Keratinocyte (primary cell): Measurements from ENCODE around the gene KIZ. TPM values are rescaled to one million over a fixed set of nuclear protein-coding genes. Genes with fewer than 3 reads are reported as not detected.

ENCODE experiments used
- DNase-seq: peaks from one replicate; pipeline ENCODE4 v3.0.0-alpha.2; 2011; ENCODE audit warnings: low read depth, missing footprints, low spot score
- FAIRE-seq: peaks from 2 replicates; lab custom pipeline; 2011; peaks lifted over from hg19 to GRCh38; lab: Jason Lieb, UNC
- H2AFZ ChIP-seq: 2 replicates; pipeline ENCODE4 v1.6.0; 2012; ENCODE audit warnings: low read length, control low read depth, inconsistent platforms; ENCODE audit not compliant: control insufficient read depth
- H3K27ac ChIP-seq: 2 replicates; pipeline ENCODE4 v1.5.1; 2011; ENCODE audit warnings: low read length; ENCODE audit not compliant: control insufficient read depth, insufficient read depth
- H3K27me3 ChIP-seq: 3 replicates; pipeline ENCODE4 v1.6.0; 2011; ENCODE audit warnings: low read length; ENCODE audit not compliant: control insufficient read depth, insufficient read depth; ENCODE audit errors: extremely low read depth
- H3K36me3 ChIP-seq, 2 experiments: 2 replicates in 1 of 2; 3 replicates in 1 of 2; pipeline ENCODE4 v1.5.1; 2011; ENCODE audit warnings: low read length in 2 of 2, mild to moderate bottlenecking in 1 of 2; ENCODE audit not compliant: control insufficient read depth in 2 of 2, insufficient read depth in 2 of 2; ENCODE audit errors: extremely low read depth in 1 of 2
- H3K4me1 ChIP-seq: 3 replicates; pipeline ENCODE4 v1.5.1; 2011; ENCODE audit warnings: low read length; ENCODE audit not compliant: control insufficient read depth, insufficient read depth; ENCODE audit errors: extremely low read depth
- H3K4me2 ChIP-seq: 3 replicates; pipeline ENCODE4 v1.6.0; 2011; ENCODE audit warnings: low read depth, low read length; ENCODE audit not compliant: control insufficient read depth, insufficient read depth; ENCODE audit errors: extremely low read depth
- H3K4me3 ChIP-seq, 3 experiments: fragments of 200-600 bp in 1 of 3; sonication (generic) in 1 of 3; 2 replicates in 2 of 3; 3 replicates in 1 of 3; pipeline ENCODE4 v1.5.1; 2011 to 2016; ENCODE audit warnings: low read length in 3 of 3, mild to moderate bottlenecking in 3 of 3, control low read depth in 2 of 3, inconsistent platforms in 1 of 3, low read depth in 1 of 3, mixed read lengths in 1 of 3, mixed run types in 1 of 3, moderate library complexity in 1 of 3; ENCODE audit not compliant: control insufficient read depth in 2 of 3, insufficient read depth in 2 of 3; ENCODE audit errors: extremely low read depth in 1 of 3
- H3K79me2 ChIP-seq: 2 replicates; pipeline ENCODE4 v1.6.0; 2012; ENCODE audit warnings: low read length; ENCODE audit not compliant: control insufficient read depth, insufficient read depth
- H3K9ac ChIP-seq: 3 replicates; pipeline ENCODE4 v1.6.0; 2011; ENCODE audit warnings: low read length; ENCODE audit not compliant: control insufficient read depth, insufficient read depth; ENCODE audit errors: extremely low read depth
- H3K9me1 ChIP-seq: 3 replicates; pipeline ENCODE4 v1.6.0; 2011; ENCODE audit warnings: low read length; ENCODE audit not compliant: control insufficient read depth, insufficient read depth; ENCODE audit errors: extremely low read depth
- H3K9me3 ChIP-seq: 2 replicates; pipeline ENCODE4 v1.5.1; 2012; ENCODE audit warnings: low read depth, low read length; ENCODE audit not compliant: control insufficient read depth
- H4K20me1 ChIP-seq: 3 replicates; pipeline ENCODE4 v1.6.0; 2011; ENCODE audit warnings: low read length; ENCODE audit not compliant: control insufficient read depth, insufficient read depth; ENCODE audit errors: extremely low read depth
- EZH2 ChIP-seq: IDR thresholded peaks from one replicate; pipeline ENCODE4 v1.6.1; 2012; ENCODE audit warnings: inconsistent platforms, mild to moderate bottlenecking, low read length, moderate library complexity
- dilution Hi-C: fragments of 300-500 bp; cut with MboI; formaldehyde crosslinking; loops from one replicate; pipeline ENCODE4 v1.7.0; 2020; ENCODE audit warnings: low sequenced_read_pairs; ENCODE audit not compliant: extremely low pct_ligation_motif_present
- polyA plus RNA-seq, 5 experiments: library from polyadenylated mRNA; depleted of rRNA in 3 of 5; stranded (reverse) in 3 of 5; stranded (forward) in 1 of 5; unstranded in 1 of 5; fragments of >200 nt; gene quantifications; 1 replicate in 1 of 5; 2 replicates in 3 of 5; 3 replicates in 1 of 5; pipeline versions ENCODE4 v1.2.1 to v1.2.3, GENCODE V29; 2011 to 2012; ENCODE audit warnings: missing spikeins in 2 of 5, low read depth in 1 of 5, low replicate concordance in 1 of 5
- TF ChIP-seq, protein P1 (sequence below), 3 experiments: IDR thresholded peaks in 1 of 3; conservative IDR thresholded peaks in 1 of 3; optimal IDR thresholded peaks in 1 of 3; 2 replicates in 2 of 3; 3 replicates in 1 of 3; pipeline versions ENCODE3 to v1.5.1; 2011; ENCODE audit warnings: low read length in 3 of 3, mild to moderate bottlenecking in 3 of 3, moderate library complexity in 2 of 3, control low read depth in 1 of 3, inconsistent platforms in 1 of 3; ENCODE audit not compliant: insufficient read depth in 2 of 3; ENCODE audit errors: extremely low read depth in 1 of 3

The KIZ gene
- polyA plus RNA-seq, 1 donor (not counting 4 experiments of a cell fraction or from before 2014, with no cell fraction given) = 21.3 TPM

DNA sequence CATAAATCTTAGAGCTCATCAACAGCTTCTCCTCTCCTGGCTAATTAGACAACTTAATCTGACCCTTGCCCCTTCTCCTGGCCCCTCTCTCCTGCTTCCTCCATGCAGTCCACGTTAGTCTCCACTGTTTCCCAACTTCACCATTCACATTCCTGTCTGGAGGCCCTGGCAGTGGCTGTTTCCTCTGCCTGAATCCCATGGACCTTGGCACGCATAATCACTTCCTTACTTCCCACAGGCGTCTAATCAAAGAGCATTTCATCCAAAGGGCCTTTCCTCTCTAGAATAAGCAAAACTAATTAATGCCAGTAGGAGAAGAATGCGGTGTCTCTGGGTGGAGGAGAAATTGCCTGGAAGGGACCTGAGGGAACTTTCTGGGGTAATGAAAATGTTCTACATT, 160.9 kb downstream of the KIZ start:
- TF ChIP-seq, protein P1, sequence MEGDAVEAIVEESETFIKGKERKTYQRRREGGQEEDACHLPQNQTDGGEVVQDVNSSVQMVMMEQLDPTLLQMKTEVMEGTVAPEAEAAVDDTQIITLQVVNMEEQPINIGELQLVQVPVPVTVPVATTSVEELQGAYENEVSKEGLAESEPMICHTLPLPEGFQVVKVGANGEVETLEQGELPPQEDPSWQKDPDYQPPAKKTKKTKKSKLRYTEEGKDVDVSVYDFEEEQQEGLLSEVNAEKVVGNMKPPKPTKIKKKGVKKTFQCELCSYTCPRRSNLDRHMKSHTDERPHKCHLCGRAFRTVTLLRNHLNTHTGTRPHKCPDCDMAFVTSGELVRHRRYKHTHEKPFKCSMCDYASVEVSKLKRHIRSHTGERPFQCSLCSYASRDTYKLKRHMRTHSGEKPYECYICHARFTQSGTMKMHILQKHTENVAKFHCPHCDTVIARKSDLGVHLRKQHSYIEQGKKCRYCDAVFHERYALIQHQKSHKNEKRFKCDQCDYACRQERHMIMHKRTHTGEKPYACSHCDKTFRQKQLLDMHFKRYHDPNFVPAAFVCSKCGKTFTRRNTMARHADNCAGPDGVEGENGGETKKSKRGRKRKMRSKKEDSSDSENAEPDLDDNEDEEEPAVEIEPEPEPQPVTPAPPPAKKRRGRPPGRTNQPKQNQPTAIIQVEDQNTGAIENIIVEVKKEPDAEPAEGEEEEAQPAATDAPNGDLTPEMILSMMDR (optimal IDR thresholded peaks at IDR 0.05 in 1 of 3, IDR thresholded peaks at IDR 0.05 in 1 of 3, conservative IDR thresholded peaks at IDR 0.05 in 1 of 3; ENCODE audit: extremely low read depth in 1 of 3, insufficient read depth in 2 of 3, low read length in 3 of 3) = no peak
- TF ChIP-seq EZH2 = no peak
- Histone ChIP-seq H3K36me3 (no peaks in the 10 kb centered on the region), H3K27ac (no peak overlapping the region), H2AFZ (no peak overlapping the region), H3K9me1 (no peaks in the 10 kb centered on the region), H3K4me3 (no peak overlapping the region), H3K9me3 (no peaks in the 10 kb centered on the region), H3K27me3 (no peaks in the 10 kb centered on the region), H3K9ac (no peak overlapping the region), H3K79me2 (no peaks in the 10 kb centered on the region), H3K4me1 (no peaks in the 10 kb centered on the region), H3K4me2 (no peak overlapping the region), H4K20me1 (no peaks in the 10 kb centered on the region)
- FAIRE-seq (no peak), DNase-seq (no peak)
- dilution Hi-C loops = no loop called here

DNA sequence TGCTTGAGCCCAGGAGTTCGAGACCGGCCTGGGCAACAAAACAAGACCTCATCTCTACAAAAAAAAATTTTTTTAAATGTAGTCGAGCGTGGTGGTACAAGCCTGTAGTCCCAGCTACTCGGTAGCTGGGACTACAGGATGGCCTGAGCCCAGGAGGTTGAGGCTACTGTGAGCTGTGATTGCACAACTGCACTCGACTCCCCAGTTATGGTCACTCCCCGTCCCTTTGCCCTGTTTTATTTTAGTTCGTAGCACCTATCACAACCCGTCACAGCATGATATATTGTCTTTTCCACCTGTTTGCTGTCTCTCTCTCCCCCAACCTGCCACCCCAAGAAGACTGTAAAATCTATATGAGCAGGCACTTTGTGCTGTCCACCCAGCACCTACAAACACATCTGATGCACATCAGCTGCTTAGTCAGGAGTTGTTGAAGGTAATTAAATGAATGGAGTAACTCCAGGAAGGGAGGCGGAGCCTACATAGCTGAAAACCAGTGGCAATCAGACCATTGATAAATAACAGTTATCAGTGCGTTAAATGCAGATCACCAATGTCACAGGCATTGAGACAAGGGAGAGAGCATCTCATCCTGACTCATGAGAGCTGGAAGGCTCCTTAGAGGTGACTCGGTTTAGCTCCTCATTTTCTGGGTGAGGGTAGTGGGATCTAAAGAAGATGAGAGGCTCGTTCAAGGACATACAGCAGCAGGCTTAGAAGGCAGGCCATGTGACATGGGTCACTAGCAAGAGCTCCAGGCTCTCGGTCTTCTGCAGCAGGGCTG, 162.9 kb downstream of the KIZ start:
- FAIRE-seq (no peak), DNase-seq (no peak)
- Histone ChIP-seq H3K36me3 (no peaks in the 10 kb centered on the region), H3K4me3 (no peak overlapping the region), H3K27ac (no peak overlapping the region), H3K9me3 (no peaks in the 10 kb centered on the region), H3K79me2 (no peaks in the 10 kb centered on the region), H3K9me1 (no peaks in the 10 kb centered on the region), H3K27me3 (no peaks in the 10 kb centered on the region), H4K20me1 (no peaks in the 10 kb centered on the region), H3K4me1 (no peaks in the 10 kb centered on the region), H2AFZ (no peak overlapping the region), H3K9ac (no peak overlapping the region), H3K4me2 (no peak overlapping the region)
- TF ChIP-seq EZH2 = no peak
- TF ChIP-seq, protein P1 (optimal IDR thresholded peaks at IDR 0.05 in 1 of 3, IDR thresholded peaks at IDR 0.05 in 1 of 3, conservative IDR thresholded peaks at IDR 0.05 in 1 of 3; ENCODE audit: extremely low read depth in 1 of 3, insufficient read depth in 2 of 3, low read length in 3 of 3) = no peak
- dilution Hi-C loops = no loop called here
